Stimulated activated effector memory CD8-positive, alpha-beta T cell treated with anti-CD3 and anti-CD28 coated beads, Interleukin-12 subunit alpha, Interleukin-12 subunit beta, amount 100 ng/mL, for 72 hours (primary cell): Measurements from ENCODE around the gene SPATA32.

Source experiments
- ATAC-seq: fragments of 150-1000 bp; cut with Tn5 transposase; 2 replicates; pipeline ENCODE4 v1.10.0; 2021
- DNase-seq, 2 donors: peaks; one replicate each; pipeline ENCODE4 v3.0.0; 2021 to 2022; ENCODE audit warnings: low spot score in 2 of 2
- H3K27ac Mint-ChIP-seq: one replicate; pipeline ENCODE4 v1.8.0; 2022; ENCODE audit warnings: mild to moderate bottlenecking, mixed read lengths
- H3K36me3 Mint-ChIP-seq: one replicate; pipeline ENCODE4 v1.8.0; 2022; ENCODE audit warnings: mild to moderate bottlenecking, mixed read lengths
- H3K4me1 Mint-ChIP-seq: one replicate; pipeline ENCODE4 v1.8.0; 2022; ENCODE audit warnings: mixed read lengths
- H3K4me3 Mint-ChIP-seq: one replicate; pipeline ENCODE4 v1.8.0; 2022; ENCODE audit warnings: mild to moderate bottlenecking, mixed read lengths
- H3K9me3 Mint-ChIP-seq: one replicate; pipeline ENCODE4 v1.8.0; 2022; ENCODE audit warnings: mixed read lengths

Gene SPATA32

DNA sequence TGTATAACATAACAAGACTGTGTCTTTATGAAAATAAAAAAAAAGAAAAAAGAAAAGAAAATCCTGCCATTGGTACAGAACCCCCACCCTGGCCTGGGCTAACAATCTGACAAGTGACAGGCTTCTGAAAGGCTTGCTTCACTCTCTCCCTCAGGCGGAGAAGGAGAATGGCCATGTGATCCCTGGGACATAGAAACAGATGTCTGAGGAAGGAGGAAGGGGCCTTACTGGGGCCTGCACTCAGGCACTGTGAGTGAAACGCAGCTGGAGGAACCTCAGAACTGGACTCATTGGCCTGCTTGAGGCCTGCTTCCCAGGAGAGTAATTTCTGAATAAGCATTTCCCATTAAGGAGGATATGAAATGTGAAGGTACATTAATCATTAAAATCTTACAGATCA, 37.5 kb upstream of the SPATA32 start:
- Mint-ChIP-seq H3K9me3 (no peaks in the 10 kb centered on the region), H3K27ac (peak overlapping the region; percentile 68), H3K4me1 (peaks cover 73% of the 10 kb centered on the region), H3K4me3 (no peak overlapping the region), H3K36me3 (peaks cover 96% of the 10 kb centered on the region)
- ATAC-seq (no peak), DNase-seq (no peak)

DNA sequence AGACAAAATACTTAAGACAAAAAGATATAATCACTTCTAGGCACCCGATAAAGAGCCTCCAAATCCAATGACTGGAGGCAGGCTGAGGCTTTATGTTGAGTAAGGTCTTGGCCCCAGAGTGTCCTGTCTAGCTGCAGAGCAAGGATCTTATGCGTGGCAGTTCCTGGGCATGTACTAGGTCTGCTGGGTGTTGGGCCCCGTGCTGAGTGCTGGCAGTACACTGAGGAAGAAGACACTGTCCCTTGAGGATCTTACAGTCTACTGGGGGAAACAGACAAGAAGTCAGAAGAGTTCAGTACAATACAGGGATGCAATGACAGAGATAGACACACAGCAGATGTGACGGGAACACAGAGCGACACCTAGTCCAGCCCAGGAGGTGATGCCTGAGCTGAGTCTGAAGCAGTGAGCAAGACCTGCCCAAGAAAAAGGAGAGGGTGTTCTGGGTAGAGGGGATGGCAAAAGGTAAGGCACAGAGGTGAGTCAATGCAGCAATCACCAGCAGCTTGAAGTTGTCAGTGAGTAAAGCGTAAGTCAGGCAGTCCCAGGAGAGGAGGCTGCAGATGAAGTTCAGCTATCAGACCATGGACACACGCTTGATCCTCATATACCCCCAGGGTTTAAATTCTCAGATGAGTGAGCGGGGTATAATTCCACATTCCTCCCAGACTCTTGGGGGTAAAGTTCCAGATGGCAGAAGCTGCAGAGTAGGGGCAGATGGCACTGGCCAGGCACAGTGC, 36.8 kb upstream of the SPATA32 start:
- H3K36me3 Mint-ChIP-seq: peaks cover 96% of the 10 kb centered on the region
- H3K27ac Mint-ChIP-seq: peak overlapping the region; percentile 68
- H3K4me3 Mint-ChIP-seq: no peak overlapping the region
- H3K4me1 Mint-ChIP-seq: peaks cover 76% of the 10 kb centered on the region
- DNase-seq (no peak), ATAC-seq (peak; percentile 50)
- no peaks in the 10 kb centered on the region for H3K9me3 Mint-ChIP-seq

GRCh38 chr17:45296833-45297124, 34.9 kb upstream of the SPATA32 start:
- peak overlapping the region; percentile 95 for H3K27ac Mint-ChIP-seq
- peaks cover 97% of the 10 kb centered on the region for H3K36me3 Mint-ChIP-seq
- peak overlapping the region; percentile 51 for H3K4me3 Mint-ChIP-seq

DNA sequence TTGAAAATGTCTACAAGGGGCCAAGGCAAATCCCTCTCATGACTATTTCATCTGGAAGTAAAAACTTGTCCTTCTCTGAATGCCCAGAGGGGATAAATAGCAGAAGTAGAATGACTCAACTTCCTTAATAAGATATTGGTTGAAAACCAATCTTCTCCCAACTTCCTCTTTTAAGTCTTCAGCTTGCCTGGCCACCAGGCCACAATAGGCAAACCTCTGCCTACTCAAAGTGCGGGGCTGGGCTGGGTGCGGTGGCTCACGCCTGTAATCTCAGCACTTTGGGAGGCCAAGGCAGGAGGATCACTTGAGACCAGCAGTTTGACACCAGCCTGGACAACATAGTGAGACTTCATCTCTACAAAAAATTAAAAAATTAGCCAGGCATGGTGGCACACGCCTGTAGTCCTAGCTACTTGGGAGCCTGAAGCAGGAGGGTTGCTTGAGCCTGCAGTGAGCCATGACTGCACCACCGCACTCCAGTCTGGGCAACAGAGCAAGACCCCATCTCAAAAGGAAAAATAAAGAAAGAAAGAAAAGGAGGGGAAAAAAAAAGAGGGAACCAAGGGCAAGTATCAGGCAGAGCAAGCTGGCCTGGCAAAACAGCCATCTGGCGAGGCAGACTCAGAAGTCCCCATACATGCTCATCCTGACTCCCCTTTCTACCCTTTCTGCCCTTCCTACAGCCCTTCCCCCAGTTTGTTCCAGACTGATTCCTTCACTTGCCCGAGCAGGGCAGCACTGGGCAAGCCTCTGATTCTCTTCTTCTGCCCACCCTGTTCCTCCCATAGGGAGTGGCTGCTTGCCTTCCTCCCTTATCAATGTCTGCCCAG, 34.3 kb upstream of the SPATA32 start:
- DNase-seq (no peak), ATAC-seq (peak; percentile 33)
- no peaks in the 10 kb centered on the region for H3K9me3 Mint-ChIP-seq
- peaks cover 83% of the 10 kb centered on the region for H3K4me1 Mint-ChIP-seq
- H3K4me3 Mint-ChIP-seq: peak overlapping the region; percentile 51
- H3K36me3 Mint-ChIP-seq: peaks cover 97% of the 10 kb centered on the region
- peak overlapping the region; percentile 95 for H3K27ac Mint-ChIP-seq

More at GRCh38 chr17:45296833-45297124, 34.9 kb upstream of the SPATA32 start:
- Mint-ChIP-seq H3K9me3 (no peaks in the 10 kb centered on the region), H3K4me1 (peaks cover 79% of the 10 kb centered on the region)
- ATAC-seq: no peak
- no peak for DNase-seq

GRCh38 chr17:45294506-45294905, 32.6 kb upstream of the SPATA32 start:
- Mint-ChIP-seq H3K4me3 (no peak overlapping the region), H3K4me1 (peaks cover 88% of the 10 kb centered on the region), H3K36me3 (peaks cover 100% of the 10 kb centered on the region), H3K27ac (peak overlapping the region; percentile 76), H3K9me3 (no peaks in the 10 kb centered on the region)
- DNase-seq (no peak), ATAC-seq (no peak)

DNA sequence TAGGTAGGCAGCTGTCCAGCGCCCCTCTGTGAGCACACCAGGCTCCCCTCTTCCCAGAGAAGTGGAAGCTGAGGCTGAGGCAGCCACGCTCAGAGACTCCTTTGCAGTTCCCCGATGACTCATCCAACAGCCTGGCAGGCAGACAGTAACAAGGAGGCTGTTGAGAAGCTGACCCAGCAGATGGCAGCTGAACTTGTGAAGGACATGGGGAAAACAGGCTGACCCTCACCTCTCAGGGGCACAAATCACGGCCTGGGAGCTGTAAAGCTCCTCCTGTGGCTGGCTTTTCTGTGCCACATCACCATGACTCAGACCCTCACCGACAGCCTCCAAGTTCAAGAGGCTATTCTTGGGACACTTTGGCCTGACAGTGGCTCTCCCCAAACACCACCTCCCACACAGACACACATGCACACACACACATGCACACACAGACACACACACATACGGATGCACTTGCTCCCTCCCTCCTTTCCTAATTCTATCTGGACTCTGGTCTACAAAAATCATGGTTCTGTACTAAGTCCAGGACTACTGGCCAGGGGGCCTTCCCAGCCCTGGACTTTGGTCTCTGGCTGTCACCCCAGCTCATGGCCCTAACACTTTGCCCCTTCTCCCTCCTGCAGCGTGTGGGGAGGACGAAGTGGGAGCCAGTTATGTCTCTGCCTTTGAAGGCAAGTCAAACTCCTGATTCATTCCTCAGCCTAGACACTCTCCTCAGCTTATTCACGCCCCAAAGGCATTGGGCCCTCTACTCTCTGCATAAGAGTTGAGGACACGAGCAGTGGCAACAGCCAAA, 31.7 kb upstream of the SPATA32 start:
- H3K4me1 Mint-ChIP-seq: peaks cover 82% of the 10 kb centered on the region
- H3K4me3 Mint-ChIP-seq: peak overlapping the region; percentile 19
- H3K9me3 Mint-ChIP-seq: no peaks in the 10 kb centered on the region
- ATAC-seq (peak; percentile 82), DNase-seq (no peak)
- H3K27ac Mint-ChIP-seq: peak overlapping the region; percentile 76
- H3K36me3 Mint-ChIP-seq: peaks cover 100% of the 10 kb centered on the region

GRCh38 chr17:45292696-45293412, 31.0 kb upstream of the SPATA32 start:
- no peak for DNase-seq
- H3K36me3 Mint-ChIP-seq: peaks cover 100% of the 10 kb centered on the region
- H3K4me1 Mint-ChIP-seq: peaks cover 75% of the 10 kb centered on the region
- H3K4me3 Mint-ChIP-seq: no peak overlapping the region
- ATAC-seq: no peak
- no peaks in the 10 kb centered on the region for H3K9me3 Mint-ChIP-seq
- H3K27ac Mint-ChIP-seq: peak overlapping the region; percentile 76

DNA sequence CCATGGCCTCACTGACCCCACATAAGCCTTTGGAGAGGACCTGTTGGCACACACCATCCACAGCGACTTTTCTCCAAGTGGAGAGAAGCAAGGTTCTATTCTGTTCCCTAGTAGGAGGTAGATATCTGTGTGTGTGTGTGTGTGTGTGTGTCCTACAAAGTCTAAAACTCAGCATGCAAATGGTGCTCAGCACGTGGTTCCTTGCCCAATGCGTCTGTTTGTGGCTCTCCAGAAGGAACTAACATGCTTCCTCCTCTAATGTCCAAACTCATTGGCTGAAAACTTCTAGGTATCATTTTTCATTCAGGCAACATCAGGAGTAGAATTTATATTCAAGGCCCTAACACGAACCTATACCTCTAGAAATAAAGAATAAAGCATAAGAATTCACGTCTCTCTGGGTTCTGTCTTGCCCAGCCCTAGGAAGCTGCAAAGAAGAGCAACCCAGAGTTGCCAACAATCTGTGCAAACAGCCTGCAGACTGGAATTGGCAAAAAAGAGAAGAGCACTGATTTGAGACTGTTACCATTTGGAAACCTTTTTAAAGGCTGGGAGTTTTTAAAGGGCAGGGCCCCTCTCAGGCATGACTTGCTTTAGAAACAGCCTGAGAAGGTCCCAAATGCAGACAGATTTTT, 29.4 kb upstream of the SPATA32 start:
- Mint-ChIP-seq H3K36me3 (peaks cover 100% of the 10 kb centered on the region), H3K4me3 (no peak overlapping the region), H3K4me1 (peaks cover 59% of the 10 kb centered on the region), H3K9me3 (no peaks in the 10 kb centered on the region), H3K27ac (peak overlapping the region; percentile 76)
- ATAC-seq (no peak), DNase-seq (no peak)

DNA sequence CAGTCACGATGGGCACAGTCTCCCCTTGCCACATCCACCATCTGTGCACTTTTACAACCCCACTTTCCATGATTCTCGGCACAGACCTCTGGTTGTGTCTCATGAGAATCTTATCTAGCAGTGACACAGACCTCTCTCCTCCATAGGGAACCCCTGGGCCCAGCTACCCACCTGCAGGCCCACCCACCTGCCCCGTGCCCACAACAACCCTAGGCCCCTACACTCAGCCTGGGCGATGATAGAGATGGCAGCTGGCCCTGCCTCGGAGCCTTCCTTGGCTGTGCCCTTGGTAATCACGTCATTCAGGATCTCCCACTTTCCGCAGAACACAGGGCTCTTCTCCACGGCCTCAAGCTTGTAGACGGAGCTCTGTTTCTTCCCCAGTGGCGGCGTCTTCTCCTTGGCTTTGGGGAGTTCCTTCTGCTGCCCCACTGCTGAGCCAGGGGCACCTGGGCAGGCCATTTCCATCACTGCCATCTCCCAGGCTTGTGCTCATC, 28.4 kb upstream of the SPATA32 start:
- H3K27ac Mint-ChIP-seq: peak overlapping the region; percentile 76
- no peaks in the 10 kb centered on the region for H3K9me3 Mint-ChIP-seq
- peaks cover 100% of the 10 kb centered on the region for H3K36me3 Mint-ChIP-seq
- ATAC-seq (no peak), DNase-seq (no peak)
- H3K4me1 Mint-ChIP-seq: peaks cover 50% of the 10 kb centered on the region
- H3K4me3 Mint-ChIP-seq: no peak overlapping the region

- Mint-ChIP-seq H3K4me1 (peaks cover 54% of the 10 kb centered on the region), H3K9me3 (no peaks in the 10 kb centered on the region), H3K4me3 (no peak overlapping the region), H3K27ac (peak overlapping the region; percentile 76), H3K36me3 (peaks cover 100% of the 10 kb centered on the region)
- ATAC-seq: no peak
- no peak for DNase-seq
Observed at GRCh38 chr17:45289301-45290268, 27.7 kb upstream of the SPATA32 start.

GRCh38 chr17:45288825-45289224, 26.9 kb upstream of the SPATA32 start:
- no peak for ATAC-seq
- no peak overlapping the region for H3K4me3 Mint-ChIP-seq
- H3K27ac Mint-ChIP-seq: peak overlapping the region; percentile 76
- peaks cover 100% of the 10 kb centered on the region for H3K36me3 Mint-ChIP-seq
- no peaks in the 10 kb centered on the region for H3K9me3 Mint-ChIP-seq
- H3K4me1 Mint-ChIP-seq: peaks cover 55% of the 10 kb centered on the region
- no peak for DNase-seq

- Mint-ChIP-seq H3K9me3 (no peaks in the 10 kb centered on the region), H3K4me1 (peaks cover 50% of the 10 kb centered on the region), H3K36me3 (peaks cover 100% of the 10 kb centered on the region), H3K27ac (peak overlapping the region; percentile 76), H3K4me3 (no peak overlapping the region)
- DNase-seq (no peak), ATAC-seq (no peak)
Observed at GRCh38 chr17:45287526-45288500, 25.9 kb upstream of the SPATA32 start.
